SU-DHL-6 (cell line): ENCODE results near the gene NMUR2.

ENCODE experiments used
- H2AFZ ChIP-seq: fragments of 200-600 bp; sonication (generic); 2 replicates; pipeline ENCODE4 v1.6.1; 2014; ENCODE audit warnings: low read depth, mild to moderate bottlenecking, moderate library complexity, mixed read lengths, antibody characterized with exemption, low read length; ENCODE audit not compliant: severe bottlenecking
- H3F3A ChIP-seq: fragments of 200-600 bp; shearing (Covaris generic); 2 replicates; pipeline ENCODE4 v1.6.0; 2016; ENCODE audit warnings: antibody characterized with exemption, mild to moderate bottlenecking; ENCODE audit not compliant: insufficient read depth
- H3K27ac ChIP-seq: fragments of 200-600 bp; sonication (generic); 2 replicates; pipeline ENCODE4 v1.5.1; 2016; ENCODE audit warnings: low read depth, mild to moderate bottlenecking, low read length, moderate library complexity, mixed read lengths
- H3K27me3 ChIP-seq: fragments of 200-600 bp; sonication (generic), shearing (Covaris generic); 2 replicates; pipeline ENCODE4 v1.6.0; 2014; ENCODE audit warnings: mild to moderate bottlenecking, low read length
- H3K36me3 ChIP-seq: fragments of 200-600 bp; sonication (generic); 2 replicates; pipeline ENCODE4 v1.6.1; 2014; ENCODE audit warnings: mild to moderate bottlenecking, low read length, mixed read lengths
- H3K4me2 ChIP-seq: fragments of 300-600, 200-600 bp; shearing (Covaris generic), sonication (generic); 2 replicates; pipeline ENCODE4 v1.6.0; 2014; ENCODE audit warnings: low read length, low read depth, mild to moderate bottlenecking; ENCODE audit not compliant: poor library complexity, severe bottlenecking
- H3K4me3 ChIP-seq: fragments of 200-600 bp; sonication (generic); 2 replicates; pipeline ENCODE4 v1.5.1; 2014; ENCODE audit warnings: antibody characterized with exemption, low read length, mild to moderate bottlenecking, mixed read lengths; ENCODE audit not compliant: insufficient read depth, poor library complexity, severe bottlenecking
- H3K79me2 ChIP-seq: fragments of 200-600 bp; sonication (generic); 2 replicates; pipeline ENCODE4 v1.6.1; 2014; ENCODE audit warnings: mild to moderate bottlenecking, low read length, moderate library complexity; ENCODE audit not compliant: insufficient read depth
- H3K9ac ChIP-seq: fragments of 200-600 bp; sonication (generic); 2 replicates; pipeline ENCODE4 v1.7.0; 2014; ENCODE audit warnings: mild to moderate bottlenecking, low read length
- H3K9me2 ChIP-seq: fragments of 200-600 bp; sonication (generic); replicated peaks from 2 replicates; pipeline ENCODE4 v1.6.1; 2014; ENCODE audit warnings: low read length; ENCODE audit not compliant: insufficient read depth
- H3K9me3 ChIP-seq: fragments of 200-600 bp; sonication (generic); 2 replicates; pipeline ENCODE4 v1.6.1; 2014; ENCODE audit warnings: low read length, mixed read lengths; ENCODE audit not compliant: insufficient read depth
- H4K20me1 ChIP-seq: fragments of 200-600 bp; sonication (generic); 2 replicates; pipeline ENCODE4 v1.6.1; 2014; ENCODE audit warnings: low read depth, mild to moderate bottlenecking, antibody characterized with exemption, low read length, moderate library complexity, mixed read lengths
- EZH2phosphoT487 ChIP-seq: fragments of 200-600 bp; sonication (generic), shearing (Covaris generic); conservative IDR thresholded peaks from 2 replicates; pipeline ENCODE4 v1.6.1; 2018; ENCODE audit warnings: mild to moderate bottlenecking, antibody characterized with exemption, low read length, moderate library complexity, mixed read lengths
- TF ChIP-seq, protein P1 (sequence below): fragments of 200-600 bp; sonication (generic); IDR thresholded peaks from one replicate; pipeline ENCODE4 v1.5.1; 2017; ENCODE audit warnings: antibody characterized with exemption, mild to moderate bottlenecking, low read length, moderate library complexity; ENCODE audit not compliant: insufficient read depth, poor library complexity, severe bottlenecking

NMUR2 gene

GRCh38 chr5:152405145-152405544 is at the start of gene NMUR2:
Gene NMUR2, minus strand, starts transcription at chr5:152405279. Its CDS starts 166 bp downstream, at chr5:152405113.
- Histone ChIP-seq H3K9ac (no peak within 1 kb of the TSS), H3K27me3 (no peaks in the 10 kb centered on the region), H4K20me1 (no peaks in the 10 kb centered on the region), H3K79me2 (no peaks in the 10 kb centered on the region), H2AFZ (no peak within 1 kb of the TSS), H3K9me3 (no peaks in the 10 kb centered on the region), H3K4me2 (no peak within 1 kb of the TSS), H3K36me3 (no peaks in the 10 kb centered on the region), H3F3A (no peaks in the 10 kb centered on the region), H3K27ac (no peak within 1 kb of the TSS), H3K9me2 (no peaks in the 10 kb centered on the region), H3K4me3 (no peak within 1 kb of the TSS)
- TF ChIP-seq, protein P1, sequence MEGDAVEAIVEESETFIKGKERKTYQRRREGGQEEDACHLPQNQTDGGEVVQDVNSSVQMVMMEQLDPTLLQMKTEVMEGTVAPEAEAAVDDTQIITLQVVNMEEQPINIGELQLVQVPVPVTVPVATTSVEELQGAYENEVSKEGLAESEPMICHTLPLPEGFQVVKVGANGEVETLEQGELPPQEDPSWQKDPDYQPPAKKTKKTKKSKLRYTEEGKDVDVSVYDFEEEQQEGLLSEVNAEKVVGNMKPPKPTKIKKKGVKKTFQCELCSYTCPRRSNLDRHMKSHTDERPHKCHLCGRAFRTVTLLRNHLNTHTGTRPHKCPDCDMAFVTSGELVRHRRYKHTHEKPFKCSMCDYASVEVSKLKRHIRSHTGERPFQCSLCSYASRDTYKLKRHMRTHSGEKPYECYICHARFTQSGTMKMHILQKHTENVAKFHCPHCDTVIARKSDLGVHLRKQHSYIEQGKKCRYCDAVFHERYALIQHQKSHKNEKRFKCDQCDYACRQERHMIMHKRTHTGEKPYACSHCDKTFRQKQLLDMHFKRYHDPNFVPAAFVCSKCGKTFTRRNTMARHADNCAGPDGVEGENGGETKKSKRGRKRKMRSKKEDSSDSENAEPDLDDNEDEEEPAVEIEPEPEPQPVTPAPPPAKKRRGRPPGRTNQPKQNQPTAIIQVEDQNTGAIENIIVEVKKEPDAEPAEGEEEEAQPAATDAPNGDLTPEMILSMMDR, result no peak
- no peak for TF ChIP-seq EZH2phosphoT487

GRCh38 chr5:152443935-152444334 is 38.9 kb upstream of the NMUR2 start:
- no peak overlapping the region for H3K27ac ChIP-seq
- H2AFZ ChIP-seq, result no peak overlapping the region
- no peaks in the 10 kb centered on the region for H3K9me2 ChIP-seq
- no peaks in the 10 kb centered on the region for H3K36me3 ChIP-seq
- H3K4me2 ChIP-seq, result no peak overlapping the region
- H3K9ac ChIP-seq, result no peak overlapping the region
- no peaks in the 10 kb centered on the region for H4K20me1 ChIP-seq
- H3K79me2 ChIP-seq, result no peaks in the 10 kb centered on the region
- no peak overlapping the region for H3K4me3 ChIP-seq
- TF ChIP-seq, protein P1, result no peak
- no peak for TF ChIP-seq EZH2phosphoT487
- H3K27me3 ChIP-seq, result no peaks in the 10 kb centered on the region
- no peaks in the 10 kb centered on the region for H3K9me3 ChIP-seq
- H3F3A ChIP-seq, result no peaks in the 10 kb centered on the region

DNA sequence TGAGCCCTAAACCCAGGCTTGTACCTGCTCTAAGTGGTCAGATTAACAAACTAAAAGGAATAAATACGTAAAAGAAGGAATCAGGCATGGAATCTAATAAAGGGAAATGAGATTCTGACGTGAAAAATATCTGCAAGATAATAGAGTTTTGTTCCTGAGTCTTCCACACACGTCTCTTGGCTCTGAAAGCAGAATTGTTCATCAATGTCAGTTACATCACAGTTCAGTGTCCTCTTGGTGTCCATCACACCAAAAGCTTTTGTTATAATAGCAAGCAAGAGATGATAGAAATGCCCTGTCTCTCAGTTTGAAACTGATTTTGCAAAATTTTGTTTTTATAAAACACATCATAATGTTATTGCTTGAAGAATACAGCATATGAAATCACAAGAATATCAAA is 34.7 kb upstream of the NMUR2 start:
- H3K9me2 ChIP-seq, result no peaks in the 10 kb centered on the region

More for the DNA sequence above, 34.7 kb upstream of the NMUR2 start:
- H3K9ac ChIP-seq, result no peak overlapping the region
- H3K4me3 ChIP-seq, result no peak overlapping the region
- H3F3A ChIP-seq, result no peaks in the 10 kb centered on the region
- H3K9me3 ChIP-seq, result no peaks in the 10 kb centered on the region
- H3K4me2 ChIP-seq, result no peak overlapping the region
- no peaks in the 10 kb centered on the region for H3K79me2 ChIP-seq
- no peaks in the 10 kb centered on the region for H3K27me3 ChIP-seq
- H4K20me1 ChIP-seq, result no peaks in the 10 kb centered on the region
- TF ChIP-seq EZH2phosphoT487, result no peak
- TF ChIP-seq, protein P1, result no peak
- H2AFZ ChIP-seq, result no peak overlapping the region
- H3K36me3 ChIP-seq, result no peaks in the 10 kb centered on the region
- no peak overlapping the region for H3K27ac ChIP-seq
